ENCODE data around the gene OSCAR. TPM values are rescaled to one million over a fixed set of nuclear protein-coding genes. Genes with fewer than 3 reads are reported as not detected.
"Not testable (repeated sequence)": the region's sequence is repeated elsewhere in the genome, so short reads cannot be mapped to it uniquely, and the experiment has no call there.

OSCAR gene
- total RNA-seq, 1 donor from 2014 or later, result 59.5 TPM

GRCh38 chr19:54106716-54107115 lies 6.1 kb upstream of the OSCAR start:
- DNase-seq, result no peak
- Histone ChIP-seq H3K4me1 (peaks cover 16% of the 10 kb centered on the region), H3K9me3 (no peaks in the 10 kb centered on the region), H3K27ac (no peak overlapping the region), H3K36me3 (peaks cover 60% of the 10 kb centered on the region), H3K27me3 (no peaks in the 10 kb centered on the region), H3K4me3 (no peak overlapping the region)
- no peak for TF ChIP-seq CTCF (IDR thresholded peaks at IDR 0.05)
- intact Hi-C loops (cut with DNase I), result no loop called here
- ATAC-seq, result no peak

- intact Hi-C loops (cut with DNase I), result no loop called here
- ATAC-seq, result no peak
- no peak for DNase-seq
- Histone ChIP-seq H3K27me3 (no peaks in the 10 kb centered on the region), H3K4me1 (peaks cover 16% of the 10 kb centered on the region), H3K4me3 (no peak overlapping the region), H3K9me3 (no peaks in the 10 kb centered on the region), H3K27ac (no peak overlapping the region), H3K36me3 (peaks cover 55% of the 10 kb centered on the region)
- TF ChIP-seq CTCF (IDR thresholded peaks at IDR 0.05), result no peak
These were observed 5.2 kb upstream of the OSCAR start for GRCh38 chr19:54105796-54106195.

- TF ChIP-seq CTCF (IDR thresholded peaks at IDR 0.05), result no peak
- DNase-seq, result no peak
These were observed 4.6 kb upstream of the OSCAR start for GRCh38 chr19:54104998-54105715.

GRCh38 chr19:54102421-54103169 lies 2.0 kb upstream of the OSCAR start, which contains the start of gene NDUFA3:
Gene NDUFA3 (plus strand): TSS chr19:54102855. CDS start chr19:54102879, 24 bp downstream.
- Histone ChIP-seq H3K4me3 (peak within 1 kb of the TSS; percentile 81), H3K27me3 (no peaks in the 10 kb centered on the region), H3K4me1 (peaks cover 16% of the 10 kb centered on the region), H3K9me3 (no peaks in the 10 kb centered on the region), H3K27ac (peak within 1 kb of the TSS; percentile 74), H3K36me3 (peaks cover 24% of the 10 kb centered on the region)
- peak; percentile 99 for DNase-seq
- intact Hi-C loops (cut with DNase I), result no loop called here
- peak; percentile 99 for ATAC-seq
- TF ChIP-seq CTCF (IDR thresholded peaks at IDR 0.05), result no peak

More at GRCh38 chr19:54104998-54105715, 4.6 kb upstream of the OSCAR start:
- no peaks in the 10 kb centered on the region for H3K9me3 ChIP-seq
- H3K36me3 ChIP-seq, result peaks cover 49% of the 10 kb centered on the region
- intact Hi-C loops (cut with DNase I), result no loop called here
- H3K4me1 ChIP-seq, result peaks cover 16% of the 10 kb centered on the region
- ATAC-seq, result no peak
- no peak overlapping the region for H3K27ac ChIP-seq
- no peak overlapping the region for H3K4me3 ChIP-seq
- no peaks in the 10 kb centered on the region for H3K27me3 ChIP-seq

DNA sequence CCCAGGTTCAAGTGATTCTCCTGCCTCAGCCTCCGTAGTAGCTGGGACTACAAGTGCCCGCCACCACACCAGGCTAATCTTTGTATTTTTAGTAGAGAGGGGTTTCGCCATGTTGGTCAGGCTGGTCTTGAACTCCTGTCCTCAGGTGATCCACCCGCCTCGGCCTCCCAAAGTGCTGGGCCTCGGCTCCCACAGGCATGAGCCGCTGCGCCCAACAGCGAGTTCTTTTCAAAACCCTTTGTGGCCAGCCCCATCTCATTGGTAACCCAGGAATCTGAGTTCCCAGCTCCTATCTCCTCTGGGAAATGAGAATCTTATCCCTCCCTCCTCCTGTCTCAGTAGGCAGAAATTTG lies 724 bp downstream of the OSCAR start:
- H3K27me3 ChIP-seq; ATAC-seq; H3K9me3 ChIP-seq; intact Hi-C loops (cut with DNase I); DNase-seq; H3K36me3 ChIP-seq: not testable (repeated sequence)
- peaks cover 22% of the 10 kb centered on the region for H3K4me1 ChIP-seq
- H3K4me3 ChIP-seq, result peak overlapping the region; percentile 31
- H3K27ac ChIP-seq, result peak overlapping the region; percentile 30
